Measurements from ENCODE around the gene IL1R2. TPM values are rescaled to one million over a fixed set of nuclear protein-coding genes. Genes with fewer than 3 reads are reported as not detected.

The IL1R2 gene
- total and polyA plus RNA-seq, 2 experiments from 2014 or later, result not detected

- ATAC-seq, result no peak
Measured at GRCh38 chr2:102051692-102052277, 60.0 kb downstream of the IL1R2 start.

More at GRCh38 chr2:102051692-102052277, 60.0 kb downstream of the IL1R2 start:
- H3K4me1 Mint-ChIP-seq, result peaks cover 2% of the 10 kb centered on the region; the same call in 1 of the 3 replicates
- no peaks in the 10 kb centered on the region for H3F3A ChIP-seq (replicated peaks; ENCODE audit: low read depth)
- no peaks in the 10 kb centered on the region for H4K20me1 ChIP-seq (replicated peaks; ENCODE audit: insufficient read depth)
- peaks cover 2% of the 10 kb centered on the region for H3K27me3 Mint-ChIP-seq (ENCODE audit: insufficient read depth, low read depth, poor library complexity)
- no peaks in the 10 kb centered on the region for H3K36me3 ChIP-seq (ENCODE audit: insufficient read depth)
- H3K36me3 Mint-ChIP-seq (ENCODE audit: low read depth), result no peaks in the 10 kb centered on the region
- H3K4me2 ChIP-seq, result no peak overlapping the region
- no peaks in the 10 kb centered on the region for H3K4me1 ChIP-seq (ENCODE audit: insufficient read depth)
- TF ChIP-seq REST (IDR thresholded peaks at IDR 0.05; ENCODE audit: unreplicated experiment) (no peak), EZH2 (IDR thresholded peaks at IDR 0.05; ENCODE audit: low read depth, unreplicated experiment) (no peak), ZNF331 (CRISPR knock-in tag; IDR thresholded peaks at IDR 0.05; ENCODE audit: low read depth) (no peak), POLR2AphosphoS5 (IDR thresholded peaks at IDR 0.05; ENCODE audit: low read depth) (no peak), NANOG (IDR thresholded peaks at IDR 0.05; ENCODE audit: borderline replicate concordance) (no peak), ZNF114 (CRISPR knock-in tag; IDR thresholded peaks at IDR 0.05) (no peak), ZNF462 (CRISPR knock-in tag; IDR thresholded peaks at IDR 0.05) (no peak), CREB1 (CRISPR knock-in tag; IDR thresholded peaks at IDR 0.05; ENCODE audit: low read depth) (no peak), ETS1 (IDR thresholded peaks at IDR 0.05) (no peak), JUNB (IDR thresholded peaks at IDR 0.05; ENCODE audit: unreplicated experiment) (no peak), CTCF (conservative IDR thresholded peaks at IDR 0.05; ENCODE audit: low read depth in 2 of 2) (no peak), EZH2phosphoT487 (IDR thresholded peaks at IDR 0.05; ENCODE audit: unreplicated experiment) (no peak), STAT1 (IDR thresholded peaks at IDR 0.05; ENCODE audit: unreplicated experiment) (no peak)
- no peak overlapping the region for H3K4me3 ChIP-seq
- no peak overlapping the region for H3K27ac ChIP-seq (ENCODE audit: low read depth)
- H2AFZ ChIP-seq, result no peak overlapping the region
- H3K79me2 ChIP-seq (replicated peaks; ENCODE audit: insufficient read depth), result no peaks in the 10 kb centered on the region
- no peak for DNase-seq (ENCODE audit: low spot score)
- no peak overlapping the region for H3K27ac Mint-ChIP-seq
- no peaks in the 10 kb centered on the region for H3K27me3 ChIP-seq (ENCODE audit: insufficient read depth)
- H3K4me3 Mint-ChIP-seq, result no peak overlapping the region
- no peaks in the 10 kb centered on the region for H3K9me3 Mint-ChIP-seq
- H3K9me2 ChIP-seq (ENCODE audit: insufficient read depth), result 0 out of 2 replicates have a peak, but pooled peaks cover 6% of the 10 kb centered on the region

Measured in GM23338 (cell line).